H1 (cell line): Measurements from ENCODE around the gene TMEM250. TPM values are rescaled to one million over a fixed set of nuclear protein-coding genes. Genes with fewer than 3 reads are reported as not detected.
A peak's percentile ranks its signal among the peaks of the same experiment; 100 is the strongest.

Experiments
- CTCF ChIA-PET: fragments of 300-600 bp; sonication (Branson Sonifier 250); formaldehyde crosslinking; loops from one replicate; lab custom pipeline; 2021; ENCODE audit not compliant: partially characterized antibody; lab: Charles Lee
- POLR2A ChIA-PET: fragments of 300-600 bp; sonication (Branson Sonifier 250); formaldehyde crosslinking; loops from one replicate; lab custom pipeline; 2021; ENCODE audit warnings: inconsistent platforms; ENCODE audit not compliant: partially characterized antibody; lab: Charles Lee
- DNase-seq, 2 experiments: peaks; one replicate each; pipeline versions ENCODE4 v3.0.0 to v3.0.0-alpha.2; 2010 to 2022; ENCODE audit warnings: low spot score in 2 of 2, low read depth in 1 of 2, mixed read lengths in 1 of 2
- FAIRE-seq: peaks from 2 replicates; lab custom pipeline; 2011; peaks lifted over from hg19 to GRCh38; lab: Jason Lieb, UNC
- H2AFZ ChIP-seq: 2 replicates; pipeline ENCODE4 v1.8.1; 2012; ENCODE audit warnings: low read length, inconsistent platforms
- H2AK5ac ChIP-seq: 2 replicates; pipeline ENCODE4 v1.6.1; 2013; ENCODE audit warnings: low read depth, low read length
- H2BK120ac ChIP-seq: replicated peaks from 2 replicates; pipeline ENCODE3; 2013; ENCODE audit warnings: low read depth, low read length, inconsistent platforms
- H2BK12ac ChIP-seq: 2 replicates; pipeline ENCODE4 v1.6.1; 2013; ENCODE audit warnings: low read depth, low read length
- H2BK15ac ChIP-seq: 2 replicates; pipeline ENCODE4 v1.6.1; 2013; ENCODE audit warnings: low read length
- H2BK20ac ChIP-seq: 2 replicates; pipeline ENCODE4 v1.6.1; 2013; ENCODE audit warnings: low read length
- H2BK5ac ChIP-seq: 2 replicates; pipeline ENCODE4 v1.6.1; 2013; ENCODE audit warnings: low read depth, low read length
- H3K14ac ChIP-seq: 2 replicates; pipeline ENCODE4 v1.6.1; 2013; ENCODE audit warnings: inconsistent platforms; ENCODE audit not compliant: insufficient read length
- H3K18ac ChIP-seq: 2 replicates; pipeline ENCODE4 v1.6.1; 2013; ENCODE audit warnings: low read length; ENCODE audit errors: extremely low read depth
- H3K23ac ChIP-seq: 2 replicates; pipeline ENCODE4 v1.6.1; 2013; ENCODE audit warnings: inconsistent platforms; ENCODE audit not compliant: insufficient read length
- H3K23me2 ChIP-seq: 2 replicates; pipeline ENCODE4 v1.6.1; 2013; ENCODE audit warnings: low read depth, low read length
- H3K27ac ChIP-seq: 2 replicates; pipeline ENCODE4 v1.6.1; 2011; ENCODE audit warnings: low read depth, low read length, inconsistent platforms
- H3K27me3 ChIP-seq, 4 experiments: replicated peaks in 1 of 4; 1 replicate in 1 of 4; 2 replicates in 3 of 4; pipeline versions ENCODE4 v1.6.1 to v1.8.1; 2011 to 2013; ENCODE audit warnings: low read length in 3 of 4, mild to moderate bottlenecking in 3 of 4, inconsistent platforms in 2 of 4, mixed read lengths in 2 of 4, moderate library complexity in 1 of 4; ENCODE audit not compliant: control insufficient read depth in 3 of 4, insufficient read depth in 3 of 4; ENCODE audit errors: extremely low read depth in 1 of 4
- H3K36me3 ChIP-seq, 4 experiments: 2 replicates each; pipeline versions ENCODE4 v1.6.1 to v1.8.1; 2011 to 2013; ENCODE audit warnings: mild to moderate bottlenecking in 4 of 4, low read length in 3 of 4, moderate library complexity in 2 of 4, control low read depth in 1 of 4, inconsistent platforms in 1 of 4; ENCODE audit not compliant: insufficient read depth in 4 of 4, control insufficient read depth in 2 of 4
- H3K4ac ChIP-seq: replicated peaks from 2 replicates; pipeline ENCODE3; 2013; ENCODE audit warnings: low read length, low read depth, mixed read lengths, inconsistent platforms; ENCODE audit not compliant: insufficient read length
- H3K4me1 ChIP-seq, 4 experiments: replicated peaks in 1 of 4; 1 replicate in 1 of 4; 2 replicates in 3 of 4; pipeline versions ENCODE4 v1.6.1 to v1.8.1; 2011 to 2013; ENCODE audit warnings: low read length in 3 of 4, inconsistent platforms in 2 of 4, mixed read lengths in 1 of 4; ENCODE audit not compliant: insufficient read depth in 4 of 4, control insufficient read depth in 3 of 4
- H3K4me2 ChIP-seq, 2 experiments: 2 replicates each; pipeline versions ENCODE4 v1.6.1 to v1.8.1; 2011 to 2013; ENCODE audit warnings: low read depth in 2 of 2, low read length in 2 of 2, control low read depth in 1 of 2, inconsistent platforms in 1 of 2, mild to moderate bottlenecking in 1 of 2; ENCODE audit not compliant: insufficient read depth in 1 of 2
- H3K4me3 ChIP-seq, 4 experiments: fragments of 200-600, 300-600 bp in 1 of 4; sonication (generic), shearing (Covaris generic), sonication (Bioruptor Twin) in 1 of 4; 2 replicates each; pipeline versions ENCODE4 v1.5.1 to v1.8.1; 2011 to 2016; ENCODE audit warnings: low read length in 4 of 4, low read depth in 3 of 4, control low read depth in 2 of 4, inconsistent platforms in 2 of 4, mild to moderate bottlenecking in 2 of 4, mixed read lengths in 1 of 4, moderate library complexity in 1 of 4; ENCODE audit not compliant: insufficient read depth in 2 of 4; ENCODE audit errors: extremely low read depth in 1 of 4
- H3K56ac ChIP-seq: replicated peaks from 2 replicates; pipeline ENCODE3; 2013; ENCODE audit warnings: low read depth, mild to moderate bottlenecking, mixed read lengths, low read length, inconsistent platforms; ENCODE audit not compliant: insufficient read length
- H3K79me1 ChIP-seq: 2 replicates; pipeline ENCODE4 v1.6.1; 2013; ENCODE audit warnings: low read depth, low read length, control low read depth
- H3K79me2 ChIP-seq, 2 experiments: 2 replicates each; pipeline versions ENCODE4 v1.6.1 to v1.8.1; 2012 to 2013; ENCODE audit warnings: low read length in 2 of 2, mild to moderate bottlenecking in 2 of 2, inconsistent platforms in 1 of 2; ENCODE audit not compliant: insufficient read depth in 2 of 2, control insufficient read depth in 1 of 2
- H3K9ac ChIP-seq, 4 experiments: replicated peaks in 1 of 4; 1 replicate in 1 of 4; 2 replicates in 3 of 4; pipeline versions ENCODE4 v1.6.1 to v1.8.1; 2011 to 2013; ENCODE audit warnings: low read depth in 3 of 4, low read length in 3 of 4, control low read depth in 2 of 4, mild to moderate bottlenecking in 2 of 4, moderate library complexity in 2 of 4, inconsistent platforms in 1 of 4; ENCODE audit errors: extremely low read depth in 1 of 4
- H3K9me3 ChIP-seq, 2 experiments: 2 replicates each; pipeline versions ENCODE4 v1.6.1 to v1.8.1; 2012 to 2013; ENCODE audit warnings: mild to moderate bottlenecking in 2 of 2, moderate library complexity in 2 of 2, control low read depth in 1 of 2, inconsistent platforms in 1 of 2, low read depth in 1 of 2, low read length in 1 of 2, mixed read lengths in 1 of 2; ENCODE audit not compliant: insufficient read depth in 2 of 2
- H4K20me1 ChIP-seq, 2 experiments: replicated peaks in 1 of 2; 2 replicates each; pipeline versions ENCODE3 to v1.8.1; 2011 to 2013; ENCODE audit warnings: inconsistent platforms in 2 of 2, low read length in 2 of 2, mild to moderate bottlenecking in 1 of 2; ENCODE audit not compliant: insufficient read depth in 2 of 2, control insufficient read depth in 1 of 2
- H4K5ac ChIP-seq: 2 replicates; pipeline ENCODE4 v1.6.1; 2013; ENCODE audit warnings: low read length, low read depth, mixed read lengths, inconsistent platforms; ENCODE audit not compliant: insufficient read length
- H4K8ac ChIP-seq: 2 replicates; pipeline ENCODE4 v1.8.0; 2013; ENCODE audit warnings: mild to moderate bottlenecking, moderate library complexity, low read length, inconsistent platforms; ENCODE audit not compliant: insufficient read depth; ENCODE audit errors: extremely low read depth
- H4K91ac ChIP-seq: replicated peaks from 2 replicates; pipeline ENCODE3; 2013; ENCODE audit warnings: low read length, mixed read lengths, inconsistent platforms; ENCODE audit not compliant: insufficient read length
- ASH2L ChIP-seq: fragments of 200-600, 300-600 bp; sonication (generic); IDR thresholded peaks from one replicate; pipeline ENCODE4 v1.7.1; 2017; ENCODE audit warnings: low read length
- ATF3 ChIP-seq: IDR thresholded peaks from 2 replicates; pipeline ENCODE4 v1.6.1; 2011; ENCODE audit warnings: low read depth, mild to moderate bottlenecking, low read length; ENCODE audit not compliant: insufficient read depth
- CREB1 ChIP-seq: IDR thresholded peaks from 2 replicates; pipeline ENCODE4 v1.6.1; 2012; ENCODE audit warnings: inconsistent platforms
- CTBP2 ChIP-seq: IDR thresholded peaks from 2 replicates; pipeline ENCODE4 v1.7.0; 2011; ENCODE audit warnings: borderline replicate concordance, mild to moderate bottlenecking, moderate library complexity, mixed read lengths, low read length; ENCODE audit not compliant: insufficient read depth, insufficient read length
- CTCF ChIP-seq, 3 experiments: IDR thresholded peaks; 1 replicate in 2 of 3; 2 replicates in 1 of 3; pipeline versions ENCODE4 v1.5.1 to v1.6.1; 2011; ENCODE audit warnings: low read length in 3 of 3, mild to moderate bottlenecking in 3 of 3, inconsistent platforms in 2 of 3, low read depth in 1 of 3, moderate library complexity in 1 of 3; ENCODE audit not compliant: insufficient read depth in 1 of 3; ENCODE audit errors: control extremely low read depth in 1 of 3
- FOSL1 ChIP-seq: IDR thresholded peaks from 2 replicates; pipeline ENCODE4 v1.6.1; 2011; ENCODE audit warnings: mild to moderate bottlenecking, low read depth, low read length, moderate library complexity; ENCODE audit not compliant: insufficient read depth
- GTF2F1 ChIP-seq: IDR thresholded peaks from 2 replicates; pipeline ENCODE4 v1.6.1; 2012; ENCODE audit warnings: low read depth, low read length, improper control_type of control experiment, borderline replicate concordance
- POU5F1 ChIP-seq: IDR thresholded peaks from 2 replicates; pipeline ENCODE4 v1.6.1; 2011; ENCODE audit warnings: low read depth, mild to moderate bottlenecking, low read length, moderate library complexity
- SUZ12 ChIP-seq: fragments of 200-600 bp; sonication (generic); IDR thresholded peaks from 2 replicates; pipeline ENCODE4 v1.6.1; 2012; ENCODE audit warnings: mild to moderate bottlenecking, inconsistent platforms, low read length, moderate library complexity, mixed read lengths
- TAF1 ChIP-seq: IDR thresholded peaks from 2 replicates; pipeline ENCODE4 v1.6.1; 2011; ENCODE audit warnings: mild to moderate bottlenecking, low read depth, low read length
- WGBS, 2 experiments: shearing (Covaris generic) in 1 of 2; methylation state at CpG; one replicate each; pipeline versions ENCODE4 v1.1.6 to v1.1.7; 2013 to 2015; ENCODE audit warnings: low lambda C conversion rate in 2 of 2, mixed read lengths in 2 of 2, inconsistent platforms in 1 of 2, low coverage in 1 of 2, missing lambda C conversion rate in 1 of 2; ENCODE audit not compliant: insufficient replicate concordance in 2 of 2, insufficient coverage in 1 of 2, insufficient read length in 1 of 2; ENCODE audit errors: extremely low coverage in 1 of 2, missing lambda C conversion rate in 1 of 2; 5-methylcytosine and 5-hydroxymethylcytosine counted together
- polyA plus RNA-seq, 7 experiments: library from polyadenylated mRNA; depleted of rRNA in 3 of 7; stranded (reverse) in 5 of 7; unstranded in 2 of 7; fragments of >200 nt in 5 of 7; fragments of 200-250 nt in 2 of 7; gene quantifications; 1 replicate in 5 of 7; 2 replicates in 1 of 7; 4 replicates in 1 of 7; pipeline versions ENCODE4 v1.2.1 to v1.2.3, GENCODE V29; 2011 to 2013; ENCODE audit warnings: missing spikeins in 2 of 7, mixed read lengths in 2 of 7
- total RNA-seq: library from RNA; stranded (reverse); fragmentation: NEBNext Ultra II Directional; extraction: Animal tissue kit (Norgen Biotek cat#: 25700); gene quantifications from 2 replicates; pipeline ENCODE4 v1.2.1, GENCODE V29; 2021

Gene TMEM250
- total and polyA plus RNA-seq, 2 of the 8 experiments (the other 6 are each of a cell fraction or from before 2014, with no cell fraction given): 22.3 to 34.9 TPM

- Histone ChIP-seq H3K4me3 (no peak overlapping the region), H4K20me1 (no peaks in the 10 kb centered on the region), H3K56ac (no peak overlapping the region), H4K8ac (no peak overlapping the region), H3K36me3 (no peaks in the 10 kb centered on the region), H3K4me2 (no peak overlapping the region), H3K4me1 (peaks cover 3 to 33% (median 23%) of the 10 kb centered on the region in 4 experiments), H3K79me2 (no peaks in the 10 kb centered on the region), H2AK5ac (no peak overlapping the region), H2BK15ac (no peak overlapping the region), H4K5ac (no peak overlapping the region), H3K18ac (no peak overlapping the region; the same call in 1 of the 2 replicates), H3K79me1 (no peaks in the 10 kb centered on the region), H3K27me3 (peaks cover 0 to under 1% (median 0%) of the 10 kb centered on the region in 4 experiments; a peak in 2 of 7 replicates), H4K91ac (peak overlapping the region; percentile 49), H3K23ac (no peak overlapping the region), H3K27ac (no peak overlapping the region), H2BK20ac (no peak overlapping the region), H3K9ac (no peak overlapping the region), H2BK12ac (no peak overlapping the region), H3K14ac (no peak overlapping the region), H2AFZ (no peak overlapping the region), H3K23me2 (peaks cover 2% of the 10 kb centered on the region; the same call in 1 of the 2 replicates), H2BK5ac (no peak overlapping the region), H3K9me3 (no peaks in the 10 kb centered on the region), H2BK120ac (no peak overlapping the region), H3K4ac (no peak overlapping the region)
- ChIA-PET POLR2A (interaction anchor here (1.3 kb wide), 1 partner anchor 8 kb away, joined by 4 read pairs; no protein-coding TSS in a partner anchor), CTCF (interaction anchor here (0.7 to 2.8 kb wide), 18 partner anchors 8 to 154 kb away, joined by 3 to 10 read pairs (median 6); no protein-coding TSS in a partner anchor)
- 92% methylated on average over 11 of the region's 11 CpGs; no CpG with 5 or more reads in 1 of the 2 experiments for WGBS, 2 experiments
- DNase-seq: no peak
- no peak for FAIRE-seq
- TF ChIP-seq FOSL1 (no peak), ATF3 (no peak), SUZ12 (no peak), CTBP2 (no peak), TAF1 (no peak), ASH2L (no peak), GTF2F1 (no peak), CTCF (IDR thresholded peaks at IDR 0.05; ENCODE audit: control extremely low read depth in 1 of 3, insufficient read depth in 1 of 3, low read depth in 1 of 3, low read length in 3 of 3) (no peak), CREB1 (no peak), POU5F1 (no peak)
Measured at GRCh38 chr9:136144450-136144849, 25.8 kb upstream of the TMEM250 start.
